Endothelial cell of umbilical vein (primary cell): ENCODE results near the gene MYBBP1A. TPM values are rescaled to one million over a fixed set of nuclear protein-coding genes. Genes with fewer than 3 reads are reported as not detected.

Experiments used
- BruUV-seq: library from RNA; stranded (reverse); fragments of 400-500 nt; replicated peaks from 2 replicates; lab custom pipeline; 2021; lab: Mats Ljungman, UMichigan
- CTCF ChIA-PET: fragments of 300-600, 350-600 bp; sonication (Branson Sonifier 250); formaldehyde crosslinking; loops from one replicate; lab custom pipeline; 2021; ENCODE audit warnings: antibody characterized with exemption, inconsistent platforms; lab: Charles Lee
- POLR2A ChIA-PET: fragments of 300-600, 350-600 bp; sonication (Branson Sonifier 250); formaldehyde crosslinking; loops from one replicate; lab custom pipeline; 2021; ENCODE audit warnings: antibody characterized with exemption, inconsistent platforms; lab: Charles Lee
- DNase-seq: peaks from one replicate; pipeline ENCODE4 v3.0.0-alpha.2; 2011; ENCODE audit warnings: low read depth, low spot score
- FAIRE-seq: peaks from 2 replicates; lab custom pipeline; 2011; peaks lifted over from hg19 to GRCh38; lab: Jason Lieb, UNC
- H2AFZ ChIP-seq: 2 replicates; pipeline ENCODE4 v1.6.0; 2012; ENCODE audit warnings: low read depth, low read length, control low read depth, inconsistent platforms
- H3K27ac ChIP-seq: 2 replicates; pipeline ENCODE4 v1.5.1; 2011; ENCODE audit warnings: low read depth, mild to moderate bottlenecking, control low read depth, low read length, moderate library complexity; ENCODE audit not compliant: insufficient read depth
- H3K27me3 ChIP-seq, 2 experiments: 2 replicates each; pipeline versions ENCODE4 v1.6.0 to v1.6.1; 2011; ENCODE audit warnings: low read length in 2 of 2, mixed read lengths in 1 of 2; ENCODE audit not compliant: control insufficient read depth in 2 of 2, insufficient read depth in 2 of 2
- H3K36me3 ChIP-seq, 2 experiments: 2 replicates in 1 of 2; 3 replicates in 1 of 2; pipeline ENCODE4 v1.5.1; 2011; ENCODE audit warnings: low read length in 2 of 2, mild to moderate bottlenecking in 1 of 2, moderate library complexity in 1 of 2; ENCODE audit not compliant: control insufficient read depth in 2 of 2, insufficient read depth in 2 of 2; ENCODE audit errors: extremely low read depth in 1 of 2
- H3K4me1 ChIP-seq: 3 replicates; pipeline ENCODE4 v1.5.1; 2011; ENCODE audit warnings: mild to moderate bottlenecking, low read length; ENCODE audit not compliant: control insufficient read depth, insufficient read depth; ENCODE audit errors: extremely low read depth
- H3K4me2 ChIP-seq: 2 replicates; pipeline ENCODE4 v1.6.1; 2011; ENCODE audit warnings: low read length, control low read depth, mixed read lengths; ENCODE audit not compliant: insufficient read depth
- H3K4me3 ChIP-seq, 3 experiments: fragments of 200-600 bp in 1 of 3; sonication (generic), shearing (Covaris generic) in 1 of 3; replicated peaks in 1 of 3; 2 replicates each; pipeline ENCODE4 v1.5.1; 2011 to 2016; ENCODE audit warnings: control low read depth in 3 of 3, low read length in 3 of 3, mild to moderate bottlenecking in 2 of 3, inconsistent platforms in 1 of 3, low read depth in 1 of 3, moderate library complexity in 1 of 3; ENCODE audit not compliant: insufficient read depth in 1 of 3
- H3K79me2 ChIP-seq: 2 replicates; pipeline ENCODE4 v1.6.0; 2012; ENCODE audit warnings: low read length, inconsistent platforms; ENCODE audit not compliant: control insufficient read depth, insufficient read depth
- H3K9ac ChIP-seq: replicated peaks from 2 replicates; pipeline ENCODE3; 2011; ENCODE audit warnings: low read length, control low read depth; ENCODE audit not compliant: insufficient read depth; ENCODE audit errors: extremely low read depth
- H3K9me1 ChIP-seq: replicated peaks from 3 replicates; pipeline ENCODE4 v1.6.0; 2011; ENCODE audit warnings: mild to moderate bottlenecking, low read length; ENCODE audit not compliant: control insufficient read depth, insufficient read depth; ENCODE audit errors: extremely low read depth
- H3K9me3 ChIP-seq: replicated peaks from 2 replicates; pipeline ENCODE4 v1.5.1; 2012; ENCODE audit warnings: low read length, inconsistent platforms; ENCODE audit not compliant: control insufficient read depth, insufficient read depth
- H4K20me1 ChIP-seq: replicated peaks from 2 replicates; pipeline ENCODE3; 2011; ENCODE audit warnings: mild to moderate bottlenecking, low read length; ENCODE audit not compliant: control insufficient read depth, insufficient read depth; ENCODE audit errors: extremely low read depth
- CTCF ChIP-seq, 2 donors: IDR thresholded peaks; 1 replicate in 1 of 2; 2 replicates in 1 of 2; pipeline ENCODE4 v1.5.1; 2011; ENCODE audit warnings: low read length in 2 of 2, mild to moderate bottlenecking in 2 of 2, moderate library complexity in 2 of 2, control low read depth in 1 of 2, inconsistent platforms in 1 of 2, low read depth in 1 of 2; ENCODE audit not compliant: insufficient read depth in 1 of 2; ENCODE audit errors: extremely low read depth in 1 of 2
- EZH2 ChIP-seq: IDR thresholded peaks from 2 replicates; pipeline ENCODE4 v1.6.1; 2012; ENCODE audit warnings: borderline replicate concordance, low read depth, mild to moderate bottlenecking, moderate library complexity, low read length, inconsistent platforms; ENCODE audit not compliant: severe bottlenecking
- FOS ChIP-seq: IDR thresholded peaks from 2 replicates; pipeline ENCODE4 v1.6.1; 2011; ENCODE audit warnings: mild to moderate bottlenecking, low read length, moderate library complexity, borderline replicate concordance; ENCODE audit not compliant: insufficient read depth
- GATA2 ChIP-seq: IDR thresholded peaks from 2 replicates; pipeline ENCODE4 v1.7.0; 2011; ENCODE audit warnings: low read depth, mild to moderate bottlenecking, moderate library complexity, mixed read lengths, low read length; ENCODE audit not compliant: insufficient read length, insufficient read depth
- JUN ChIP-seq: IDR thresholded peaks from 2 replicates; pipeline ENCODE4 v1.6.1; 2011; ENCODE audit warnings: borderline replicate concordance, low read depth; ENCODE audit not compliant: insufficient read length, insufficient read depth
- MAX ChIP-seq: IDR thresholded peaks from 2 replicates; pipeline ENCODE4 v1.6.1; 2011; ENCODE audit not compliant: insufficient read depth, insufficient read length
- MYC ChIP-seq: IDR thresholded peaks from one replicate; pipeline ENCODE4 v1.6.1; 2011; ENCODE audit warnings: mild to moderate bottlenecking, low read depth, low read length
- POLR2A ChIP-seq: IDR thresholded peaks from 2 replicates; pipeline ENCODE4 v1.6.1; 2012; ENCODE audit warnings: low read depth, mild to moderate bottlenecking, control low read depth, low read length
- POLR2AphosphoS5 ChIP-seq: IDR thresholded peaks from 2 replicates; pipeline ENCODE4 v1.6.1; 2012; ENCODE audit warnings: low read depth, mild to moderate bottlenecking, control low read depth, low read length, moderate library complexity; ENCODE audit not compliant: insufficient read depth
- dilution Hi-C: fragments of 300-500 bp; cut with MboI; formaldehyde crosslinking; loops from one replicate; pipeline ENCODE4 v1.15.0; 2019; ENCODE audit warnings: low sequenced_read_pairs; ENCODE audit not compliant: extremely low pct_ligation_motif_present
- intact Hi-C: fragments of 100-400 bp; cut with micrococcal nuclease; formaldehyde crosslinking; loops from one replicate; pipeline ENCODE4 v1.10.0; 2022
- polyA plus RNA-seq, 4 experiments: library from polyadenylated mRNA; depleted of rRNA in 3 of 4; stranded (reverse) in 3 of 4; unstranded in 1 of 4; fragments of >200 nt; gene quantifications; 2 replicates each; pipeline versions ENCODE4 v1.2.1 to v1.2.3, GENCODE V29; 2011 to 2012; ENCODE audit warnings: missing spikeins in 1 of 4
- total RNA-seq: library from RNA; stranded (reverse); gene quantifications from 2 replicates; pipeline ENCODE4 v1.2.3, GENCODE V29; 2021

Gene MYBBP1A
- total and polyA plus RNA-seq, 2 donors (not counting 3 experiments of a cell fraction or from before 2014, with no cell fraction given), result 26.8 to 79.2 TPM

- peaks cover 54% of the 10 kb centered on the region for H3K4me1 ChIP-seq
- intact Hi-C loops, result loop anchor here (2.0 kb wide), 1 partner anchor 109 kb away; no protein-coding TSS in a partner anchor
- H3K36me3 ChIP-seq, result peaks cover 0 to 16% of the 10 kb centered on the region in 2 experiments
- dilution Hi-C loops, result no loop called here
- H3K9me1 ChIP-seq, result no peaks in the 10 kb centered on the region
- H2AFZ ChIP-seq, result no peak overlapping the region
- no peaks in the 10 kb centered on the region for H3K79me2 ChIP-seq
- TF ChIP-seq POLR2AphosphoS5, result no peak
- no peak for TF ChIP-seq MYC
- no peak for TF ChIP-seq MAX
- no peak for TF ChIP-seq CTCF (IDR thresholded peaks at IDR 0.05; ENCODE audit: extremely low read depth in 1 of 2, insufficient read depth in 1 of 2, low read depth in 1 of 2, low read length in 2 of 2)
- TF ChIP-seq EZH2, result no peak
- no peak for TF ChIP-seq GATA2
- TF ChIP-seq JUN, result no peak
- no peak for TF ChIP-seq FOS
- no peak for TF ChIP-seq POLR2A
- no peaks in the 10 kb centered on the region for H4K20me1 ChIP-seq
- BruUV-seq, result no TSS peak
- ChIA-PET CTCF (no interaction called here), POLR2A (no interaction called here)
- no peak overlapping the region for H3K9ac ChIP-seq
- peak overlapping the region; percentile 89 for H3K27ac ChIP-seq
- DNase-seq, result no peak
- no peaks in the 10 kb centered on the region for H3K27me3 ChIP-seq
- no peak overlapping the region for H3K4me3 ChIP-seq
- FAIRE-seq, result no peak
- no peak overlapping the region for H3K4me2 ChIP-seq
- H3K9me3 ChIP-seq, result no peaks in the 10 kb centered on the region
Observed at GRCh38 chr17:4529533-4530152, 25.5 kb downstream of the MYBBP1A start.
